HEK293 (cell line): ENCODE results near the gene ERN2.
A peak's percentile ranks its signal among the peaks of the same experiment; 100 is the strongest.
"Not testable (repeated sequence)": the region's sequence is repeated elsewhere in the genome, so short reads cannot be mapped to it uniquely, and the experiment has no call there.

Experiments
- CTCF ChIA-PET: fragments of 350-600 bp; formaldehyde crosslinking; extraction: SDS; loops from one replicate; lab custom pipeline; 2021; ENCODE audit warnings: antibody characterized with exemption; lab: Yijun Ruan, JAX
- POLR2A ChIA-PET: fragments of 300-600 bp; formaldehyde crosslinking; extraction: SDS; loops from one replicate; lab custom pipeline; 2020; ENCODE audit warnings: antibody characterized with exemption, inconsistent platforms; lab: Yijun Ruan, JAX
- H3K27ac ChIP-seq: fragments of 200-500 bp; sonication (Bioruptor generic); 2 replicates; pipeline ENCODE4 v1.5.1; 2014; ENCODE audit warnings: low read depth, low read length, control low read depth, inconsistent platforms; ENCODE audit errors: extremely low read depth
- H3K36me3 ChIP-seq, 2 experiments: fragments of 200-500 bp in 1 of 2; sonication (Bioruptor generic) in 1 of 2; 1 replicate in 1 of 2; 2 replicates in 1 of 2; pipeline ENCODE4 v1.5.1; 2014 to 2017; ENCODE audit warnings: inconsistent platforms in 2 of 2, low read length in 2 of 2; ENCODE audit not compliant: control insufficient read depth in 2 of 2, insufficient read depth in 1 of 2
- H3K4me1 ChIP-seq: fragments of 200-500 bp; sonication (Bioruptor generic); 2 replicates; pipeline ENCODE4 v1.5.1; 2014; ENCODE audit warnings: mild to moderate bottlenecking, low read length, inconsistent platforms; ENCODE audit not compliant: control insufficient read depth, insufficient read depth
- H3K4me3 ChIP-seq: 2 replicates; pipeline ENCODE4 v1.5.1; 2011; ENCODE audit warnings: low read depth, mild to moderate bottlenecking, control low read depth, low read length, moderate library complexity
- H3K9me3 ChIP-seq: fragments of 200-500 bp; sonication (Bioruptor generic); 2 replicates; pipeline ENCODE4 v1.5.1; 2014; ENCODE audit warnings: low read depth, low read length, inconsistent platforms; ENCODE audit not compliant: control insufficient read depth, insufficient read depth
- BCL11B ChIP-seq: fragments of 450-650 bp; formaldehyde crosslinking; IDR thresholded peaks from 2 replicates; pipeline ENCODE4 v1.5.1; 2016; ENCODE audit warnings: low read depth, missing biosample characterization, missing genetic modification characterization
- SETDB1 ChIP-seq: IDR thresholded peaks from one replicate; pipeline ENCODE4 v1.6.1; 2017; ENCODE audit warnings: mild to moderate bottlenecking, low read length, moderate library complexity, mixed read lengths; ENCODE audit not compliant: insufficient read length
- SP3 ChIP-seq: fragments of 450-650 bp; formaldehyde crosslinking; IDR thresholded peaks from 2 replicates; pipeline ENCODE4 v1.5.1; 2016; ENCODE audit warnings: missing biosample characterization, missing genetic modification characterization
- ZBTB17 ChIP-seq: fragments of 450-650 bp; formaldehyde crosslinking; IDR thresholded peaks from 2 replicates; pipeline ENCODE4 v1.5.1; 2016; ENCODE audit warnings: missing biosample characterization, missing genetic modification characterization
- ZFP3 ChIP-seq: fragments of 450-650 bp; formaldehyde crosslinking; IDR thresholded peaks from 2 replicates; pipeline ENCODE4 v1.5.1; 2016; ENCODE audit warnings: low read depth, missing biosample characterization, missing genetic modification characterization
- ZNF133 ChIP-seq: fragments of 450-650 bp; formaldehyde crosslinking; IDR thresholded peaks from 2 replicates; pipeline ENCODE4 v1.5.1; 2016; ENCODE audit warnings: missing biosample characterization, missing genetic modification characterization
- ZNF335 ChIP-seq: fragments of 450-650 bp; formaldehyde crosslinking; conservative IDR thresholded peaks from 2 replicates; pipeline ENCODE4 v1.5.1; 2016; ENCODE audit warnings: missing biosample characterization, missing genetic modification characterization
- ZNF341 ChIP-seq: fragments of 450-650 bp; formaldehyde crosslinking; IDR thresholded peaks from 2 replicates; pipeline ENCODE4; 2016; ENCODE audit warnings: low read depth, missing biosample characterization, missing genetic modification characterization
- ZNF366 ChIP-seq: fragments of 450-650 bp; formaldehyde crosslinking; conservative IDR thresholded peaks from 2 replicates; pipeline ENCODE4 v1.5.1; 2016; ENCODE audit warnings: missing biosample characterization, missing genetic modification characterization
- ZNF518A ChIP-seq: fragments of 450-650 bp; formaldehyde crosslinking; conservative IDR thresholded peaks from 2 replicates; pipeline ENCODE4 v1.5.1; 2016; ENCODE audit warnings: low read depth, missing biosample characterization, missing genetic modification characterization
- ZNF561 ChIP-seq: fragments of 450-650 bp; IDR thresholded peaks from 2 replicates; pipeline ENCODE4 v1.5.1; 2018; ENCODE audit warnings: missing biosample characterization, missing genetic modification characterization, borderline replicate concordance
- ZNF660 ChIP-seq: fragments of 450-650 bp; IDR thresholded peaks from 2 replicates; pipeline ENCODE4 v1.5.1; 2018; ENCODE audit warnings: missing biosample characterization, mild to moderate bottlenecking, missing genetic modification characterization
- TF ChIP-seq, protein P1 (sequence below): fragments of 450-650 bp; formaldehyde crosslinking; IDR thresholded peaks from 2 replicates; pipeline ENCODE4 v1.5.1; 2016; ENCODE audit warnings: missing biosample characterization, missing genetic modification characterization
- TF ChIP-seq, protein P2 (sequence below): fragments of 450-650 bp; formaldehyde crosslinking; IDR thresholded peaks from 2 replicates; pipeline ENCODE4 v1.5.1; 2016; ENCODE audit warnings: missing biosample characterization, missing genetic modification characterization

The ERN2 gene

GRCh38 chr16:23737423-23738028 lies 24.5 kb upstream of the ERN2 start:
- H3K36me3 ChIP-seq, H3K9me3 ChIP-seq, H3K4me3 ChIP-seq, POLR2A ChIA-PET, H3K27ac ChIP-seq, H3K4me1 ChIP-seq: not testable (repeated sequence)
- 0 out of 2 replicates have a peak, but pooled peaks have one; percentile 20 for TF ChIP-seq ZNF366 (tag by site-specific recombination)
- CTCF ChIA-PET, result interaction anchor here (0.7 to 1.7 kb wide), 4 partner anchors 66 to 1088 kb away, joined by 3 to 5 read pairs (median 3); no protein-coding TSS in a partner anchor

DNA sequence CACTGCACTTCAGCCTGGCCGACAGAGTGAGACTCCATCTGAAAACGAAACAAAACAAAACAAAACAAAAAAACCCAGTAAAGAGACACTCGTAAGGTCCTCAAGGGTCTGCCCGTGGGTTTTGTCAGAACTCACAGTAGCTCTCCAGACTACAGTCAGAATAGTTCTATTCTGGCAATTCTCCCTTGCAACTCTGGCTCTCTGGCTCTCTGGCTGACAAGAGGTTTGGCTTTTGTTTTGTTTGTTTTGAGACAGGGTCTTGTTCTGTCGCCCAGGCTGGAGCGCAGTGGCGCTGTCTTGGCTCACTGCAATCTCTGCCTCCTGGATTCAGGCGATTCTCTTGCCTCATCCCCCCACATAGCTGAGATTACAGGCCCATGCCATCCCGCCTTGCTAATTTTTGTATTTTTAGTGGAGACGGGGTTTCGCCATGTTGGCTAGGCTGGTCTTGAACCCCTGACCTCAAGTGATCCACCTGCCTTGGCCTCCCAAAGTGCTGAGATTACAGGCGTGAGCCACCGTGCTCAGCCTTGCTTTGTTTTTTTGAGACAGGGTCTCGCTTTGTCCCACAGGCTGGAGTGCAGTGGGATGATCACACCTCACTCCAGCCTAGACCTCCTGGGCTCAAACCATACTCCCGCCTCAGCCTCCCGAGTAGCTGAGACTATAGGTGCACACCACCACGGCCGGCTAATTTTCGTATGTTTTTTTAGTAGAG lies 21.3 kb upstream of the ERN2 start:
- no peak overlapping the region for H3K4me3 ChIP-seq
- no peaks in the 10 kb centered on the region for H3K4me1 ChIP-seq
- H3K36me3 ChIP-seq, result no peaks in the 10 kb centered on the region
- no peak overlapping the region for H3K27ac ChIP-seq
- TF ChIP-seq BCL11B (tag by site-specific recombination), result no peak
- TF ChIP-seq, all 188 proteins: peak for 0
- H3K9me3 ChIP-seq, result no peaks in the 10 kb centered on the region
- POLR2A ChIA-PET, result no interaction called here
- CTCF ChIA-PET, result interaction anchor here (0.6 to 4.0 kb wide), 7 partner anchors 13 to 1246 kb away, joined by 3 to 25 read pairs (median 4); no protein-coding TSS in a partner anchor

GRCh38 chr16:23729503-23730424 lies 16.7 kb upstream of the ERN2 start:
- POLR2A ChIA-PET, result no interaction called here

More at GRCh38 chr16:23729503-23730424, 16.7 kb upstream of the ERN2 start:
- H3K36me3 ChIP-seq, result no peaks in the 10 kb centered on the region
- TF ChIP-seq ZNF518A (tag by site-specific recombination) (peak; percentile 42), ZNF133 (no peak), ZNF561 (tag by site-specific recombination) (peak; percentile 42; the same call in 1 of the 2 replicates), ZNF341 (tag by site-specific recombination) (peak; percentile 58; the same call in 1 of the 2 replicates), SETDB1 (peak; percentile 43), ZFP3 (tag by site-specific recombination) (no peak), ZBTB17 (tag by site-specific recombination) (peak; percentile 43), ZNF660 (no peak), SP3 (0 out of 2 replicates have a peak, but pooled peaks have one; percentile 32), ZNF335 (tag by site-specific recombination) (peak; percentile 49)
- TF ChIP-seq, protein P1, sequence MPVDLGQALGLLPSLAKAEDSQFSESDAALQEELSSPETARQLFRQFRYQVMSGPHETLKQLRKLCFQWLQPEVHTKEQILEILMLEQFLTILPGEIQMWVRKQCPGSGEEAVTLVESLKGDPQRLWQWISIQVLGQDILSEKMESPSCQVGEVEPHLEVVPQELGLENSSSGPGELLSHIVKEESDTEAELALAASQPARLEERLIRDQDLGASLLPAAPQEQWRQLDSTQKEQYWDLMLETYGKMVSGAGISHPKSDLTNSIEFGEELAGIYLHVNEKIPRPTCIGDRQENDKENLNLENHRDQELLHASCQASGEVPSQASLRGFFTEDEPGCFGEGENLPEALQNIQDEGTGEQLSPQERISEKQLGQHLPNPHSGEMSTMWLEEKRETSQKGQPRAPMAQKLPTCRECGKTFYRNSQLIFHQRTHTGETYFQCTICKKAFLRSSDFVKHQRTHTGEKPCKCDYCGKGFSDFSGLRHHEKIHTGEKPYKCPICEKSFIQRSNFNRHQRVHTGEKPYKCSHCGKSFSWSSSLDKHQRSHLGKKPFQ (tag by site-specific recombination), result peak; percentile 83
- TF ChIP-seq, protein P2, sequence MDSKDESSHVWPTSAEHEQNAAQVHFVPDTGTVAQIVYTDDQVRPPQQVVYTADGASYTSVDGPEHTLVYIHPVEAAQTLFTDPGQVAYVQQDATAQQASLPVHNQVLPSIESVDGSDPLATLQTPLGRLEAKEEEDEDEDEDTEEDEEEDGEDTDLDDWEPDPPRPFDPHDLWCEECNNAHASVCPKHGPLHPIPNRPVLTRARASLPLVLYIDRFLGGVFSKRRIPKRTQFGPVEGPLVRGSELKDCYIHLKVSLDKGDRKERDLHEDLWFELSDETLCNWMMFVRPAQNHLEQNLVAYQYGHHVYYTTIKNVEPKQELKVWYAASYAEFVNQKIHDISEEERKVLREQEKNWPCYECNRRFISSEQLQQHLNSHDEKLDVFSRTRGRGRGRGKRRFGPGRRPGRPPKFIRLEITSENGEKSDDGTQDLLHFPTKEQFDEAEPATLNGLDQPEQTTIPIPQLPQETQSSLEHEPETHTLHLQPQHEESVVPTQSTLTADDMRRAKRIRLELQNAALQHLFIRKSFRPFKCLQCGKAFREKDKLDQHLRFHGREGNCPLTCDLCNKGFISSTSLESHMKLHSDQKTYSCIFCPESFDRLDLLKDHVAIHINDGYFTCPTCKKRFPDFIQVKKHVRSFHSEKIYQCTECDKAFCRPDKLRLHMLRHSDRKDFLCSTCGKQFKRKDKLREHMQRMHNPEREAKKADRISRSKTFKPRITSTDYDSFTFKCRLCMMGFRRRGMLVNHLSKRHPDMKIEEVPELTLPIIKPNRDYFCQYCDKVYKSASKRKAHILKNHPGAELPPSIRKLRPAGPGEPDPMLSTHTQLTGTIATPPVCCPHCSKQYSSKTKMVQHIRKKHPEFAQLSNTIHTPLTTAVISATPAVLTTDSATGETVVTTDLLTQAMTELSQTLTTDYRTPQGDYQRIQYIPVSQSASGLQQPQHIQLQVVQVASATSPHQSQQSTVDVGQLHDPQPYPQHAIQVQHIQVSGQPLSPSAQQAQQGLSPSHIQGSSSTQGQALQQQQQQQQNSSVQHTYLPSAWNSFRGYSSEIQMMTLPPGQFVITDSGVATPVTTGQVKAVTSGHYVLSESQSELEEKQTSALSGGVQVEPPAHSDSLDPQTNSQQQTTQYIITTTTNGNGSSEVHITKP (tag by site-specific recombination), result peak; percentile 99
- H3K27ac ChIP-seq, result no peak overlapping the region
- no peaks in the 10 kb centered on the region for H3K9me3 ChIP-seq
- CTCF ChIA-PET, result interaction anchor here (0.6 to 1.1 kb wide), 7 partner anchors 39 to 665 kb away, joined by 3 to 4 read pairs (median 4); no protein-coding TSS in a partner anchor
- no peaks in the 10 kb centered on the region for H3K4me1 ChIP-seq
- H3K4me3 ChIP-seq, result no peak overlapping the region
